Esophagus mucosa (tissue), 1 donor: ENCODE results near the gene NIPBL. TPM values are rescaled to one million over a fixed set of nuclear protein-coding genes. Genes with fewer than 3 reads are reported as not detected.
"Not testable (repeated sequence)": the region's sequence is repeated elsewhere in the genome, so short reads cannot be mapped to it uniquely, and the experiment has no call there.

ENCODE experiments used
- ATAC-seq: fragments of 200-7000 bp; cut with Tn5 transposase; one replicate; pipeline ENCODE4 v1.9.1; 2020
- total RNA-seq: library from RNA; stranded (reverse); gene quantifications from one replicate; pipeline ENCODE4 v1.2.4, GENCODE V29; 2023
- donor health status: DM: yes; HTN: yes; CAD: no.

Gene NIPBL
- total RNA-seq, 1 donor from 2014 or later, result 36.1 TPM

DNA sequence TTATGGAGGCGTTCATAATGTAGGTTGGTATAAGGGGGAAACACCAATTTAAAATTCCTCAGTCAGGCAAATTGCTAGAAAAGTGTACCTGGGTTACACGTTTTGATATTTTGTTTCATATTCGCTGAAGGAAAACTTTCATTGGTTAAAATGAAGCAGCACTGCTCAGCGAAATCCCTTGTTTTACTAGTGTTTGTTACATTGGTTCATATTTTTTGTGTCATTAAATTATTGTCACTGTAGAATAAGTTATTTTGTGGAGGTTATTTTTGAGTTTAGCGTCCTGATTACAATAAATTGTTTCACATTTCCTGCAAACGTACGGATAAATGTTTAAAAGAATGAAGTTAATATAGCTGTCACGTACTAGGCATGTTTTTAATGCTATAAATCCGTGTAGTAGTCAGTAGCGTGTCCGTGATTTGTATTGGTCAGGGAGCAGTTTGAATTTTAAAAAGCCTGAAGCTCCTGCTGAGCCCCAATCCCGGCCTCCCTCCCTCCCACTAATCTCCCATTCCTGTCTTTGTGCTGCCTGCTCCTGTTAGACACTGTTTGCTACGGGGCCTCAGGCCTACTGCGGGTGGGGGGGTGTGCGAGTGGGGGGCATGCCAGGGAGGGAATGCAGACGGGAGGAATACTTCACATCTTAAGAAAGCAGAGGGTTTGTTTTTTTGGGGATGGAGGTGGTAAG lies 2.0 kb downstream of the NIPBL start:
- no peak for ATAC-seq

DNA sequence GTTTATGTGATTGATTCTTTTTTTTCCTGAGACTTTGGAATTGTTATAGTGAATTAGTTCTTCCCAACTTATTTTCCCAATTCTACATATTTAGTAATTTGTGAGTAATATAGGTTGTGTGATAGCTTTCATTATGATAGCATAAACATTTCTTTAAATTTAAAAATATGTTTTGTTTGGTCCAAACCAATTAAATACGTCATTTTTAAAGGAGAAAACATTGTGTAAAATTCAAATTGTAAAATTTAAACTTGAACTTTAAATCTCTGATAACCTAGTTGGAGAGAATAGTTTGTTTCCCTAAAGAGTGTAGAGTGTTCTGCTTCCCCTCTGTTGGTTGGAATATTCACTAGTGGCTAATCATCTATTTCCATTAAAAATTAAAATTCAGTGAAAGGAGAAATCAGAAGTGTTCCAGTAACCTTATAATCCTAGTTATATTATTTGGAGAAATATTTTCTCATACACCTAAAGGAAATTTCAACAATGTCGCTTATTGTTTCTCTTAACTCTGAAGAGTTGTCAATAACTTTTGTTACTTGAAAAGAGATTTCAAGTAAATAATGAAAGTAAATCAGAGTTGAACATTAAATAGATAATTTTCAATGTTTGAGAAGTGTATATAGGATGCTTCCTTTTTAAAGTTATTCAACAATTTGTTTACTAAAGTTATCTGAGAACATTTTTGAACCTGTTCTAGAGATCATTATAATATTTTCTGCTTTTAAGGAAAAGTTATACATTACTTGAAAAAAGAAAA lies 2.9 kb downstream of the NIPBL start:
- ATAC-seq, result no peak

DNA sequence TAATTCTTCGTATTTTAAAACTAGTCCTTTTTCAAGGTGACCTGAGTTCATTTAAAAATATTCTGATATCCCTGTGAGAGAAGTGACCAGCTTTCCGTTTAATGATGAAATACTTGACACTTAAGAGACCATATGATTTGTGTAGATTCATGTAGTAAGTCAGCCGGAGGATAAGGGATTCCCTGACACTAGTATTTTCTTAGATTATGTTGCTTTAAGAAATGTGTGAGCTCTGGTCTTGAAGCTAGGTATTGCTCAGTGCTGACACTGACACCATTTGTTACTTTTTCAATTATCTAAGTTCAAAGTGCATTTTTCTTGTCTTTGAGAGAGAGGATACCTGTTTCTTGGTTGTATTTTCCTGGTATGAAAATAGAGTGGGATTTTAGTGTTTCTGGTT lies 4.2 kb downstream of the NIPBL start:
- no peak for ATAC-seq

DNA sequence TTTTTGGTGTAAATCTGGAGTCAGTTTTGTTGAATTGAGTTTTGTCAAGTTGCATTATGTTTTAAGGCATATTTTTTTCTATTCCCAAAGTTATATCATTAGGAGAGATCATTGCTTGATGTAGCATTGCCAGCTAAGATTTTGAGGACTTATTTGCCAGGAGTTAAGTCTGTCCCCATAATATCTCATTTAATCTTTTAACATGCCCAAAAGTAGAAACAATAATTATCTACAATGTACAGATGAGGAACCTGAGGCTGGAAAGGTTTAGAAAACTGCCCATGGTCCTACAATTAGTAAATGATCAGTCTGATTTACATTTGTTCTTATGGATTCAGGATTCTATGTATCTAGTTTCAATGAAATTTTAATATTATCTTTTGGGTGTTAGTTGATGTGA lies 4.7 kb downstream of the NIPBL start:
- ATAC-seq, result no peak

DNA sequence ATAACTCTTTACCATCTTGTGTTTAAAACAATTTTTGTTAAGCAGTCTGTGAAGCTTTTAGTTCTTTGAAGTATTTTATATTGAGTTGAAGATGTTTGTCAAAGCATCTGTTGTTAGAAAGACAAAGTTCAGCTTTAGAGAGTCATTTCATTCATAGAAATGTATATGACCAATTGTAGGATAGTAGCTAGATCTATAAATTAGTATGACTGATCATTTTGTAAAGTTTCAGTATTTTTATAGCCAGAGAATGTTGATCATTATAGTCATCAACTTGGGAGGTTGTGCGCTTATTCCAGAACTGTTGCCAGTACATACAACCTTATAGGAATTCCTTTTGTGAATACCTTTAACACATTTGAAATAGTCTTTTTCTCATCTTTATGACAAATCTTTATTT lies 5.2 kb downstream of the NIPBL start:
- no peak for ATAC-seq

DNA sequence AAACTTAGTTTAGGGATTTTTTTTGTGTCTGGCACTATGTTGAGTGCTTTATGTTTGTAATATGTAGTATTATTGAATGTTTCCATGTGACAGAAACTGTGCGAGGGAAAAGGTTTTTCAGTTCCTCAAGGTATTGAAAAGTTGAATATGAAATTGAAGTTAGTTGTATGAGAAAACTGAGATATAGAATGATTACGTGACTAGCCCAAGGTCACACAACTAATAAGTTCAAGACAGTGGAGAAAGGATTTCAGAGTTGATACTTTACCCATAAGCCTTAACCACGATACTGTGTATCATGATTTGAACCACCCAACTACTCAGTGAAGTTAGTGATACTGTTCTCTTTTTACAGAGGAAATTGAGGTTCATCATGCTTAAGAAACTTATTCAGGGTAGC lies 5.7 kb downstream of the NIPBL start:
- no peak for ATAC-seq

DNA sequence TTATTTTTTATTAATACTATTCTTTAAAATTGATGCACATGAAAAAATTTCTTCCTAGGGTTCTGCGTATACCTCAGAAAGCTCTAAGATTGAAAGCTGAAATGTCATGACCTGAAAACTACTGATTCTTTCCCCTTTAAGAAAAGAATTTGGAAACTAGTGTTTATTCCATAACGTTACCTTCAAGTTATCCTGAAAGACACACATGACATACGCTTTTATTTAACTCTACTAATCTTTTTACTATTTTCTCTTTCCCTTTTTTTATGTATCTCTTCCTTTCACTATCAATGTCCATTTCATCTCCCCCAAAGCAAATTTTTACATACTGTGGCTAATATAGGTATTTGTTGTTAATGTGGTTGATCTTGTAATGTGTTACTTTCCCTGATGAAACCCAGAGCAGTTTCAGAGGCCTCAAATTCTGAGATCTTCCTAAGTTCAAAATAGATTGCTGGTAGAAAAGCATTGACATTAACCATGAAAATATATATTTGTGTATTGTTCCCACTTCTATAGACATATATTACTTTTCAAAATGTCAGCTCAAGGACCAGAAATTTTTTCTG lies 7.4 kb downstream of the NIPBL start:
- ATAC-seq, result no peak

DNA sequence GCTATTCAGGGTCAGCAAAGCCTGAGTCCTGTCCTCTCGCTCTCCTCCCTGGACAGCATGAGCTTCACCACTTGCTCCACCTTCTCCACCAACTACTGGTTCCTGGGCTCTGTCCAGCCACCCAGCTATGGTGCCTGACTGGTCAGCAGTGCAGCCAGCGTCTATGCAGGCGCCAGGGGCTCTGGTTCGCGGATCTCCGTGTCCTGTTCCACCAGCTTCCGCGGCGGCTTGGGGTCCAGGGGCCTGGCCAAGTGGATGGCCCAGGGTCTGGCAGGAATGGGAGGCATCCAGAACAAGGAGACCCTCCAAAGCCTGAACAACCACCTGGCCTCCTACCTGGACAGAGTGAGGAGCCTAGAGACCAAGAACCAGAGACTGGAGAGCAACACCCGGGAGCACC lies 8.6 kb downstream of the NIPBL start:
- ATAC-seq, result no peak

DNA sequence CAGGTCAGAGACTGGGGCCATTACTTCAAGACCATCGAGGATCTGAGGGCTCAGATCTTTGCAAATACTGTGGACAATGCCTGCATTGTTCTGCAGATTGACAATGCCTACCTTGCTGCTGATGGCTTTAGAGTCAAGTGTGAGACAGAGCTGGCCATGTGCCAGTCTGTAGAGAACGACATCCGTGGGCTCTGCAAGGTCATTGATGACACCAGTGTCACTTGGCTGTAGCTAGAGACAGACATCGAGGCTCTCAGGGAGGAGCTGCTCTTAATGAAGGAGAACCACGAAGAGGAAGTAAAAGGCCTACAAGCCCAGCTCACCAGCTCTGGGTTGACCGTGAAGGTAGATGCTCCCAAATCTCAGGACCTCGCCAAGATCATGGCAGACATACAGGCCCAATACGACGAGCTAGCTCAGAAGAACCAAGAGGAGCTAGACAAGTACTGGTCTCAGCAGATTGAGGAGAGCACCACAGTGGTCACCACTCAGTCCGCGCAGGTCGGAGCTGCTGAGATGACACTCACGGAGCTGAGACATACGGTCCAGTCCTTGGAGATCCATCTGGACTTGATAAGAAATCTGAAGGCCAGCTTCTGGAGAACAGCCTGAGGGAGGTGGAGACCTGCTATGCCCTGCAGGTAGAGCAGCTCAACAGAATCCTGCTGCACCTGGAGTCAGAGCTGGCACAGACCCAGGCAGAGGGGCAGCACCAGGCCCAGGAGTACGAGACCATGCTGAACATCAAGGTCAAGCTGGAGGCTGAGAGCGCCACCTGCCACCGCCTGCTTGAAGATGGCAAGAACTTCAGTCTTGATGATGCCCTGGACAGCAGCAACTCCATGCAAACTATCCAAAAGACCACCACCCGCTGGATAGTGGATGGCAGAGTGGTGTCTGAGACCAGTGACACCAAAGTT lies 9.3 kb downstream of the NIPBL start:
- ATAC-seq, result no peak

DNA sequence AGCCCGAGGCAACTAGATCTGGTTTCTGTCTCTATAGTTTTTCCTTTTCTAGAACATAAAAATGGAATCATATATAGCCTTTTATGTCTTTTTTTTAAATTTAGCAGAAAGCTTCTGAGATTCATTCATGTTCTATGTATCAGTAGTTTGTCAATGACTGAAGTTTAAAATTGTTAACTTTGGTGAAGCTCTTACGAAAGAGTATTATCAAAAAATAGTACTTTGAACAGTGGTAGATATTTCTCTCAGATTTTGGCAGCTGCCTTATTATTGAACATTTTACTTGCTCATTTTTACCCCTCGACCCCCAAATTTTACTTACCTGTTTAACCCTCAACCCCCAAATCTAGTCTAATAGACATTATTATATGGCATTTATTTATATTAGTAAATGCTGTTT lies 10.2 kb downstream of the NIPBL start:
- no peak for ATAC-seq

DNA sequence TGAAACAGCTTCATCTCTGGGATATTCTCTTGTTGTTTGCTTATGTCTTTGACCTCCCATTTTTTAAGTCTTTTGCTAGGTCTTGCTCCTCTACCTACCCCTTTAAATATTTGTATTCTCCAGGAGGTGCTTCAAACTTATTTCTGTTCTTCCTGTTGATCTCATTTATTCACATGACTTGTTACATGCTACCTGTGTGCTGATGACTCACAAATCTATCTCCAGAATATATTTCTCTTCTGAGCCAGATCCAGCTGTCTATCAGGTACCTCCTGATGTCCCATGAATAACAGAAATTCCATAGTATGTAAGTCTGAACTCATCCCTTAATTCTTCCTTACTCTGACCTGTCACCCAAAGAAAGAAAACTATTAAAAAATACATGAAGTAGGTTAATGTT lies 11.0 kb downstream of the NIPBL start:
- ATAC-seq, result peak; percentile 50

DNA sequence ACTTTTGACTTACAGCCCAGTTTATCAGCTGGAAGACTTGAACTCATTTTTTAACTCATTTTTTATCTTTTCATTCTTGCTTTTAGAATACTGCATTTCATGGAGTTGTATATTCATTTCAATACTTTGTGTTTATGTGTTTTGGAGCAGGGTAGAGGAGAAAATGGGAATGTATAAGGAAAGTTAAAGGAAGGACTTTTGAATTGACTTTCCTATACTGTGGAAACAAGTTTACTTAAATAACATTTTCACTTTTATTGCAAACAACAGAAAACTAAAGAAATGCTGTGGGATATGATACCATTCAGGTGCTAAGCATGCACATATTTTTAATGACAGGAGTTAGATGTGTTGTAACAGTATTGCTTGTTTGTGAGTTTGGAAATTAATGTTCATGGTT lies 11.7 kb downstream of the NIPBL start:
- no peak for ATAC-seq

DNA sequence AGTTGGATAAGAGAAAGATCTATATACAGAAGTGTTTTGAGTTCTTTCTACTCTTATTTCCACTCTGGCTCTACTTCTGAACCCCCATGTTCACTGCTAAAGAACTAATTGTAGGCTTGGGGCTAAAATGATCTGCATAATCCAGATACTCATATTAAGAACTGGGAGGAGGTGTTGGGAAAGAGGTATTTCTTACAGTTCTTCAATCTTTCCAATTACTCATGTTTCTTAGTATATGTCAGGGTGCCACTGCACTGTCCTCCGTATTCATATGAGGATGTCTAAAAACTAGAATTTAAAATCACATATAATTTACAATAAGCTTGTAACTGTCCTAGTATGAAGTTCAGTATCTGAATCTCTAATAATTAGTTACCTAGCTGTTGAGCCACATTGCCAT lies 12.7 kb downstream of the NIPBL start:
- no peak for ATAC-seq

DNA sequence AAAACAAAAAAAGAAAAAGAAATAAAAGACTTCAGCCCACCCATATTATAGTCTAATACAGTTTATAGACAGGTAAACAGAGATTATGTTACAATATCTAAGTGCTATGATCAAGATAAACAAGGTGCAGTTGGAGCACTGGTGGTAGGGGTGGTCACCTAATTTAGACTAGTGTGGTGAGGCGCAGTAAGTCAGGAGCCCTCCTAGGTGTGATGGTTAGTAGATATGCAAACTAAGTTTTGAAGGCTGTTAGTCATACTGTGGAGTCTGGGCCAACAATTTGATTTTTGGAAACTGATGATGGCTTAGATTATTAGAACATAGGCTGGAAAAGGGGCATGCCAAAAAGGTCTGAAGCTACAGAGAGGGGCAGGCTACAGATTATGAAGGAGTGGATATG lies 14.7 kb downstream of the NIPBL start:
- no peak for ATAC-seq

DNA sequence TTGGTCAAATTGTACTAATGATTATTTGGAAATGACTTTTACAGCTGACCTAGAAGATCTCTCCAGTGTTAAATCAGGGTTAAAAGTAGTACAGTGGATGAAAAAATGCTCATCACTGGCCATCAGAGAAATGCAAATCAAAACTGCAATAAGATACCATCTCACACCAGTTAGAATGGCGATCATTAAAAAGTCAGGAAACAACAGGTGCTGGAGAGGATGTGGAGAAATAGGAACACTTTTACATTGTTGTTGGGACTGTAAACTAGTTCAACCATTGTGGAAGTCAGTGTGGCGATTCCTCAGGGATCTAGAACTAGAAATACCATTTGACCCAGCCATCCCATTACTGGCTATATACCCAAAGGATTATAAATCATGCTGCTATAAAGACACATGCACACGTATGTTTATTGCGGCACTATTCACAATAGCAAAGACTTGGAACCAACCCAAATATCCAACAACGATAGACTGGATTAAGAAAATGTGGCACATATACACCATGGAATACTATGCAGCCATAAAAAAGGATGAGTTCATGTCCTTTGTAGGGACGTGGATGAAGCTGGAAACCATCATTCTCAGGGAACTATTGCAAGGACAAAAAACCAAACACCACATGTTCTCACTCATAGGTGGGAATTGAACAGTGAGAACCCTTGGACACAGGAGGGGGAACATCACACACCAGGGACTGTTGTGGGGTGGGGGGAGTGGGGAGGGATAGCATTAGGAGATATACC lies 15.7 kb downstream of the NIPBL start:
- not testable (repeated sequence) for ATAC-seq

DNA sequence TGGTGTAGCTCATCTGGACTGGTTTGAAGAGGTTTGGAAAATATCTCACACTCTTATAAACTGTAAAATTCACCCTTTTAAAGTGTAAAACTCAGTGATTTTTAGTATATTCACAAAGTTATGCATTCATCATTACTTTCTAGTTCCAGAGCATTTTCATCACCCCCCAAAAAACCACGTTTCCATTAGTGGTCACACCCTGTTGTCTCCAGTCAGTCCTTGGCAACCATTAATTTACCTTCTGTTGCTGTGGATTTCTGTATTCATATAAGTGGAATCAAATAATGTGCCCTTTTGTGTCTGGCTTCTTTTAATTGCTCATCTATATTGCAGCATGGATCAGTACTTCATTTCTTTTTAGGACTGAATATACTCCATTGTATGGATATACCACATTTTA lies 18.4 kb downstream of the NIPBL start:
- no peak for ATAC-seq

DNA sequence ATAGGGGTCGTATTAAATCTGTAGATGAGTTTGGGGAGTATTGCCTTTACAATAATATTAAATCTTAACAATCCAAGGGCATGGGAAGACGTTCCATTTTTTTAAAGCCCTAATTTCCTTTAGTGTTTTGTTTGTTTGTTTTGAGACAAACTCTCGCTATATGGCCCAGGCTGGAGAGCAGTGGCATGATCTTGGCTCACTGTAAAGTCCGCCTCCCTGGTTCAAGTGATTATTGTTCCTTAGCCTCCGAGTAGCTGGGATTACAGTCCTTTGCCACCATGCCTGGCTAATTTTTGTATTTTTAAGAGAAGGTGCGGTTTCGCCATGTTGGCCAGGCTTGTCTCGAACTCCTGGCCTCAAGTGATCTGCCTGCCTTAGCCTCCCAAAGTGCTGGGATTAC lies 19.9 kb downstream of the NIPBL start:
- ATAC-seq, result no peak

DNA sequence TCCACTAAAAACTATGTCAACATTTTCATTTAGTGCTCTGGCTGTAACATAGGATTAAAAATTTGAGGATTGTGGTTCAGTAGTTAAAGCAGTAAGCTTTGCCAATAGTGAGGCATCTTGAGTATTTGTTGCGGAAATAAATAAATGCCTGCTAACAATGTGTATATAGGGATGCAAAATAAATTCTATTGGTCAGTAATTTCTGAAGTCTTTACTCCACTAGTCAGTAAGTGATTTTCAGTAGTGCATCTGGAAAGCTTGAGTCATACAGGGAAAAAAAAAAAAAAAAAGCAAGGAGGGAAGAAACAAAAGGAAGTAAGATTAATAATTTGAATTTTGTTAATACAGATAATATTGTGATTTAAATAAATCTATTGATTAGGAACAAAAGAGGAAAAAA lies 21.0 kb downstream of the NIPBL start:
- ATAC-seq, result no peak

DNA sequence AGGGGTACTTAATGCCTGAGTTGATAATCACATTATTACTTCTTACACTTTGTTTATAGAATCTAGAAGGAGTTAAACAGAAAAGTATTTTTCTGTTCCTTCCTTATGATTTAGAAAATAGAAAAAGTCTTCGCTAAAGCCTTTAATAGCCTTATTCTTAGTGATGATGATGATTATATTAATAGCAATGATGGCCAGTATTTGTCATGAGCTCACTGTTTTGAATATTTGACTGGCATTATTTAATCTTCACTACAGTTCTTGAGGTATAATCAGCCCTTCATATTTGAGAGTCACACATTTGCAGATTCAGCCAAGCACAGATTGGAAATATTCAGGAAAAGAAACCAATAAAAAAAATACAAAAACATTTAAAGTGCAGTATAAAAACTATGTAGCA lies 23.3 kb downstream of the NIPBL start:
- no peak for ATAC-seq

DNA sequence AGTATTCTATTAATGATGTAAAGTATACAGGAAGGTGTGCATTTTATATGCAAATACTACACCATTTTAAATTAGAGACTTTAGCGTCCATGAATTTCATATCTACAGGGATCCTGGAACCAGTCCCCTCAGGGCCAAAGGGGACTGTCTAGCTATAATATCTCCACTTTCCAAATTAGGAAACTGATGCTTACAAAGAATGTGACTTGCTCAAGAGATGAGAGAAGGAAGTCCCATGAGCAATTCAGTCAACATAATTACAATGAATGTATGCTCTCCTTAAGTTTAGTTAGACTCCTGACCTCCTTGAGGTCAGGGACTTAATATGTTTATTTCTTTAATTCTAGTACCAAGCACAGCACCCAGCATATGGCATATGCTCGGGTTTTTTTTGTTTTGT lies 23.7 kb downstream of the NIPBL start:
- ATAC-seq, result no peak

DNA sequence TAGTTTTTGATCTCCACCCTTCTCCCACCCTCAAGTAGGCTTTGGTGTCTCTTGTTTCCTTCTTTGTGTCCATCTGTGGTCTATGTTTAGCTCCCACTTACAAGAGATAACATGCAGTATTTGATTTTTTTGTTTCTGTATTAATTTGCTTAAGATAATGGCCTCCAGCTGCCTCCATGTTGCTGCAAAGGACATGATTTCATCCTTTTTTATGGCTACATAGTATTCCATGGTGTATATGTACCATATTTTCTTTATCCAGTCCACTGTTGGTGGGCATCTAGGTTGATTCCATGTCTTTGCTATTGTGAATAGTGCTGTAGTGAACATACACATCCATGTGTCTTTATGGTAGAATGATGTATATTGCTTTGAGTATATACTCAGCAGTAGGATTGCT lies 24.5 kb downstream of the NIPBL start:
- not testable (repeated sequence) for ATAC-seq

DNA sequence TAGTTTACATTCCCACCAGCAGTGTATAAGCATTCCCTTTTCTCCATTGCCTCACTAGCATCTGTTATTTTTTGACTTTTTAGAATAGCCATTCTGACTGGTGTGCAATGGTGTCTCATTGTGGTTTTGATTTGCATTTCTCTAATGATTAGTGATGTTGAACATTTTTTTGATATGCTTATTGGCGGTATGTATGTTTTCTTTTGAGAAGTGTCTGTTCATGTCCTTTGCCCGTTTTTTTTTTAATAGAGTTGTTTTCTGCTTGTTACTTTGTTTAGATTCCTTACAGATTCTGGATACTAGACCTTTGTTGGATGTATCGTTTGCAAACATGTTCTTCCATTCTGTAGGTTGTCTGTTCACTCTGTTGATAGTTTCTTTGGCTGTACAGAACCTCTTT lies 25.3 kb downstream of the NIPBL start:
- ATAC-seq, result no peak
